OCI-LY1 (cell line): ENCODE measurements around the gene S100B.
"Not testable (repeated sequence)": the region's sequence is repeated elsewhere in the genome, so short reads cannot be mapped to it uniquely, and the experiment has no call there.

Source experiments
- H2AFZ ChIP-seq: fragments of 200-600 bp; sonication (generic), shearing (Covaris generic); 2 replicates; pipeline ENCODE4 v1.6.0; 2014; ENCODE audit warnings: antibody characterized with exemption, mild to moderate bottlenecking, low read length
- H3F3A ChIP-seq: fragments of 200-600 bp; sonication (generic), shearing (Covaris generic); 2 replicates; pipeline ENCODE4 v1.6.0; 2014; ENCODE audit warnings: mild to moderate bottlenecking, antibody characterized with exemption, low read length, moderate library complexity; ENCODE audit not compliant: insufficient read depth
- H3K27ac ChIP-seq: fragments of 200-600 bp; sonication (generic); 2 replicates; pipeline ENCODE4 v1.5.1; 2014; ENCODE audit warnings: low read length, mixed run types, mild to moderate bottlenecking, low read depth; ENCODE audit not compliant: poor library complexity, severe bottlenecking
- H3K27me3 ChIP-seq: fragments of 200-600 bp; sonication (generic); 2 replicates; pipeline ENCODE4 v1.6.0; 2014; ENCODE audit warnings: antibody characterized with exemption, mild to moderate bottlenecking, low read length, moderate library complexity; ENCODE audit not compliant: insufficient read depth
- H3K36me3 ChIP-seq: fragments of 200-600 bp; sonication (generic); 2 replicates; pipeline ENCODE4 v1.6.1; 2014; ENCODE audit warnings: mild to moderate bottlenecking, antibody characterized with exemption, low read length, moderate library complexity, mixed read lengths; ENCODE audit not compliant: insufficient read depth
- H3K4me1 ChIP-seq: fragments of 200-600 bp; sonication (generic); 2 replicates; pipeline ENCODE4 v1.5.1; 2014; ENCODE audit warnings: mild to moderate bottlenecking, low read length, moderate library complexity; ENCODE audit not compliant: insufficient read depth, severe bottlenecking
- H3K4me2 ChIP-seq: fragments of 200-600 bp; sonication (generic), shearing (Covaris generic); 2 replicates; pipeline ENCODE4 v1.6.1; 2014; ENCODE audit warnings: low read length
- H3K4me3 ChIP-seq: fragments of 200-600 bp; sonication (generic); 2 replicates; pipeline ENCODE4 v1.5.1; 2014; ENCODE audit warnings: low read length, low read depth, mild to moderate bottlenecking, mixed read lengths; ENCODE audit not compliant: poor library complexity, severe bottlenecking
- H3K79me2 ChIP-seq: fragments of 200-600 bp; shearing (Covaris generic); 2 replicates; pipeline ENCODE4 v1.6.1; 2016; ENCODE audit warnings: mixed run types, low read length, mixed read lengths; ENCODE audit not compliant: insufficient read depth
- H3K9ac ChIP-seq: fragments of 200-600 bp; sonication (generic), shearing (Covaris generic); 2 replicates; pipeline ENCODE4 v1.6.1; 2014; ENCODE audit warnings: mild to moderate bottlenecking, low read length, mixed read lengths
- H3K9me2 ChIP-seq: fragments of 200-600 bp; sonication (generic), shearing (Covaris generic); 2 replicates; pipeline ENCODE4 v1.6.1; 2014; ENCODE audit warnings: low read depth, mild to moderate bottlenecking, low read length, mixed read lengths
- H3K9me3 ChIP-seq: fragments of 200-600 bp; shearing (Covaris generic); 2 replicates; pipeline ENCODE4 v1.6.1; 2014; ENCODE audit warnings: low read length, mixed read lengths
- H4K20me1 ChIP-seq: fragments of 200-600 bp; sonication (generic), shearing (Covaris generic); 2 replicates; pipeline ENCODE4 v1.6.0; 2016; ENCODE audit warnings: mild to moderate bottlenecking, low read length; ENCODE audit not compliant: insufficient read depth
- CTCF ChIP-seq: fragments of 200-600 bp; sonication (generic), shearing (Covaris generic); IDR thresholded peaks from 2 replicates; pipeline ENCODE4 v1.5.1; 2017; ENCODE audit warnings: mild to moderate bottlenecking, antibody characterized with exemption, low read length, moderate library complexity, mixed read lengths
- EZH2 ChIP-seq: fragments of 200-600 bp; sonication (generic), shearing (Covaris generic); IDR thresholded peaks from 2 replicates; pipeline ENCODE4 v1.8.0; 2017; ENCODE audit warnings: borderline replicate concordance, mixed run types, mild to moderate bottlenecking, antibody characterized with exemption, low read length, moderate library complexity, mixed read lengths

The S100B gene

GRCh38 chr21:46594276-46594675 lies 10.6 kb downstream of the S100B start:
- TF ChIP-seq EZH2 = no peak
- TF ChIP-seq CTCF = no peak
- no peaks in the 10 kb centered on the region for H3K36me3 ChIP-seq
- H3K4me1 ChIP-seq = no peaks in the 10 kb centered on the region
- H3K27me3 ChIP-seq = no peaks in the 10 kb centered on the region
- no peak overlapping the region for H2AFZ ChIP-seq
- H3K9ac ChIP-seq = no peak overlapping the region
- no peaks in the 10 kb centered on the region for H3F3A ChIP-seq
- H3K9me2 ChIP-seq = no peaks in the 10 kb centered on the region
- H3K4me3 ChIP-seq = no peak overlapping the region
- H3K4me2 ChIP-seq = no peak overlapping the region
- H3K27ac ChIP-seq = no peak overlapping the region
- no peaks in the 10 kb centered on the region for H3K79me2 ChIP-seq
- peaks cover 7% of the 10 kb centered on the region; the same call in 1 of the 2 replicates for H3K9me3 ChIP-seq
- no peaks in the 10 kb centered on the region for H4K20me1 ChIP-seq

- Histone ChIP-seq H3K36me3 (no peaks in the 10 kb centered on the region), H3F3A (no peaks in the 10 kb centered on the region), H2AFZ (no peak overlapping the region), H4K20me1 (no peaks in the 10 kb centered on the region), H3K9ac (no peak overlapping the region), H3K9me3 (no peaks in the 10 kb centered on the region), H3K4me2 (no peak overlapping the region), H3K4me3 (no peak overlapping the region), H3K27me3 (no peaks in the 10 kb centered on the region), H3K9me2 (no peaks in the 10 kb centered on the region), H3K4me1 (peaks cover 10% of the 10 kb centered on the region), H3K27ac (no peak overlapping the region), H3K79me2 (no peaks in the 10 kb centered on the region)
- no peak for TF ChIP-seq EZH2
- no peak for TF ChIP-seq CTCF
These were observed 19.5 kb downstream of the S100B start for GRCh38 chr21:46585191-46585953.

GRCh38 chr21:46581780-46582307 lies 23.0 kb downstream of the S100B start:
- Histone ChIP-seq H3K36me3 (no peaks in the 10 kb centered on the region), H3K9me3 (no peaks in the 10 kb centered on the region), H3K27ac (no peak overlapping the region), H3F3A (no peaks in the 10 kb centered on the region), H3K4me1 (peaks cover 10% of the 10 kb centered on the region), H3K4me2 (no peak overlapping the region), H2AFZ (no peak overlapping the region), H4K20me1 (no peaks in the 10 kb centered on the region), H3K4me3 (no peak overlapping the region), H3K27me3 (no peaks in the 10 kb centered on the region), H3K9ac (no peak overlapping the region), H3K9me2 (no peaks in the 10 kb centered on the region), H3K79me2 (no peaks in the 10 kb centered on the region)
- TF ChIP-seq CTCF (no peak), EZH2 (no peak)

- H3F3A ChIP-seq, H3K27ac ChIP-seq, H3K36me3 ChIP-seq, H3K9me3 ChIP-seq, H3K4me3 ChIP-seq, H3K79me2 ChIP-seq, H3K27me3 ChIP-seq, H3K4me1 ChIP-seq, H2AFZ ChIP-seq, H4K20me1 ChIP-seq, H3K9me2 ChIP-seq, H3K4me2 ChIP-seq, H3K9ac ChIP-seq: not testable (repeated sequence)
These were observed 25.5 kb downstream of the S100B start for GRCh38 chr21:46579394-46579793.

- H3K27me3 ChIP-seq, H4K20me1 ChIP-seq, H3K27ac ChIP-seq, H3K9me2 ChIP-seq, H3K4me1 ChIP-seq, H3K79me2 ChIP-seq, H3K4me2 ChIP-seq, H3K9me3 ChIP-seq, H3K9ac ChIP-seq, H3F3A ChIP-seq, H3K36me3 ChIP-seq, H3K4me3 ChIP-seq, H2AFZ ChIP-seq: not testable (repeated sequence)
These were observed 27.1 kb downstream of the S100B start for GRCh38 chr21:46577786-46578185.
